SU-DHL-6 (cell line): Measurements from ENCODE around the gene CEP20.

Experiments
- H2AFZ ChIP-seq: fragments of 200-600 bp; sonication (generic); 2 replicates; pipeline ENCODE4 v1.6.1; 2014; ENCODE audit warnings: low read depth, mild to moderate bottlenecking, moderate library complexity, mixed read lengths, antibody characterized with exemption, low read length; ENCODE audit not compliant: severe bottlenecking
- H3F3A ChIP-seq: fragments of 200-600 bp; shearing (Covaris generic); 2 replicates; pipeline ENCODE4 v1.6.0; 2016; ENCODE audit warnings: antibody characterized with exemption, mild to moderate bottlenecking; ENCODE audit not compliant: insufficient read depth
- H3K27ac ChIP-seq: fragments of 200-600 bp; sonication (generic); 2 replicates; pipeline ENCODE4 v1.5.1; 2016; ENCODE audit warnings: low read depth, mild to moderate bottlenecking, low read length, moderate library complexity, mixed read lengths
- H3K27me3 ChIP-seq: fragments of 200-600 bp; sonication (generic), shearing (Covaris generic); 2 replicates; pipeline ENCODE4 v1.6.0; 2014; ENCODE audit warnings: mild to moderate bottlenecking, low read length
- H3K36me3 ChIP-seq: fragments of 200-600 bp; sonication (generic); 2 replicates; pipeline ENCODE4 v1.6.1; 2014; ENCODE audit warnings: mild to moderate bottlenecking, low read length, mixed read lengths
- H3K4me2 ChIP-seq: fragments of 300-600, 200-600 bp; shearing (Covaris generic), sonication (generic); 2 replicates; pipeline ENCODE4 v1.6.0; 2014; ENCODE audit warnings: low read length, low read depth, mild to moderate bottlenecking; ENCODE audit not compliant: poor library complexity, severe bottlenecking
- H3K4me3 ChIP-seq: fragments of 200-600 bp; sonication (generic); 2 replicates; pipeline ENCODE4 v1.5.1; 2014; ENCODE audit warnings: antibody characterized with exemption, low read length, mild to moderate bottlenecking, mixed read lengths; ENCODE audit not compliant: insufficient read depth, poor library complexity, severe bottlenecking
- H3K79me2 ChIP-seq: fragments of 200-600 bp; sonication (generic); 2 replicates; pipeline ENCODE4 v1.6.1; 2014; ENCODE audit warnings: mild to moderate bottlenecking, low read length, moderate library complexity; ENCODE audit not compliant: insufficient read depth
- H3K9ac ChIP-seq: fragments of 200-600 bp; sonication (generic); 2 replicates; pipeline ENCODE4 v1.7.0; 2014; ENCODE audit warnings: mild to moderate bottlenecking, low read length
- H3K9me2 ChIP-seq: fragments of 200-600 bp; sonication (generic); replicated peaks from 2 replicates; pipeline ENCODE4 v1.6.1; 2014; ENCODE audit warnings: low read length; ENCODE audit not compliant: insufficient read depth
- H3K9me3 ChIP-seq: fragments of 200-600 bp; sonication (generic); 2 replicates; pipeline ENCODE4 v1.6.1; 2014; ENCODE audit warnings: low read length, mixed read lengths; ENCODE audit not compliant: insufficient read depth
- H4K20me1 ChIP-seq: fragments of 200-600 bp; sonication (generic); 2 replicates; pipeline ENCODE4 v1.6.1; 2014; ENCODE audit warnings: low read depth, mild to moderate bottlenecking, antibody characterized with exemption, low read length, moderate library complexity, mixed read lengths
- EZH2phosphoT487 ChIP-seq: fragments of 200-600 bp; sonication (generic), shearing (Covaris generic); conservative IDR thresholded peaks from 2 replicates; pipeline ENCODE4 v1.6.1; 2018; ENCODE audit warnings: mild to moderate bottlenecking, antibody characterized with exemption, low read length, moderate library complexity, mixed read lengths
- TF ChIP-seq, protein P1 (sequence below): fragments of 200-600 bp; sonication (generic); IDR thresholded peaks from one replicate; pipeline ENCODE4 v1.5.1; 2017; ENCODE audit warnings: antibody characterized with exemption, mild to moderate bottlenecking, low read length, moderate library complexity; ENCODE audit not compliant: insufficient read depth, poor library complexity, severe bottlenecking

Gene CEP20

DNA sequence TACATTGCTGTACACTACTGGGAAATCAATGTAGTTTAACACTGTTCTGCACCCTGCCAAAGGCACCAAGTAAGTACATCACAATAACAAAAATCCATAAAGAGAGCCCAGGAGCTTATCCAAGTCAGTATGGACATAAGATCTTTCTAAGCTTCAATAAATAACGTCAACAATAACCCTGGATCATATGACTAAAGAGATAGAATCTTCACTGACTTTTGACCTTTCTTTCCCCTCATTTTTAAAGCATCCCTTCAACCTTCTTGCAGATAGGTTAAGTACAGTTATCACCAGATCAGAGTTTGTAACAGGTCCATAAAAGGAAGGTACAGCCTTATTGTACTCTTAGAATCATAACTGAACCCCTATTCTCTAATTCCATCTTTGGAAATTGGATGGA is 2.3 kb downstream of the CEP20 start:
- H3K9ac ChIP-seq: no peak overlapping the region
- H3K9me3 ChIP-seq: no peaks in the 10 kb centered on the region

GRCh38 chr16:15885560-15886001 is 2.8 kb downstream of the CEP20 start:
- no peak overlapping the region for H3K9ac ChIP-seq
- H3K9me3 ChIP-seq: no peaks in the 10 kb centered on the region
- H3K27ac ChIP-seq: no peak overlapping the region
- H3K4me3 ChIP-seq: no peak overlapping the region
- H3K36me3 ChIP-seq: peaks cover 6% of the 10 kb centered on the region; the same call in 1 of the 2 replicates
- no peaks in the 10 kb centered on the region for H3K9me2 ChIP-seq
- peak overlapping the region; percentile 66 for H3K4me2 ChIP-seq
- H3K27me3 ChIP-seq: no peaks in the 10 kb centered on the region
- no peaks in the 10 kb centered on the region for H4K20me1 ChIP-seq
- H3K79me2 ChIP-seq: peaks cover 45% of the 10 kb centered on the region
- H2AFZ ChIP-seq: no peak overlapping the region
- no peaks in the 10 kb centered on the region for H3F3A ChIP-seq
- TF ChIP-seq EZH2phosphoT487: no peak
- TF ChIP-seq, protein P1, sequence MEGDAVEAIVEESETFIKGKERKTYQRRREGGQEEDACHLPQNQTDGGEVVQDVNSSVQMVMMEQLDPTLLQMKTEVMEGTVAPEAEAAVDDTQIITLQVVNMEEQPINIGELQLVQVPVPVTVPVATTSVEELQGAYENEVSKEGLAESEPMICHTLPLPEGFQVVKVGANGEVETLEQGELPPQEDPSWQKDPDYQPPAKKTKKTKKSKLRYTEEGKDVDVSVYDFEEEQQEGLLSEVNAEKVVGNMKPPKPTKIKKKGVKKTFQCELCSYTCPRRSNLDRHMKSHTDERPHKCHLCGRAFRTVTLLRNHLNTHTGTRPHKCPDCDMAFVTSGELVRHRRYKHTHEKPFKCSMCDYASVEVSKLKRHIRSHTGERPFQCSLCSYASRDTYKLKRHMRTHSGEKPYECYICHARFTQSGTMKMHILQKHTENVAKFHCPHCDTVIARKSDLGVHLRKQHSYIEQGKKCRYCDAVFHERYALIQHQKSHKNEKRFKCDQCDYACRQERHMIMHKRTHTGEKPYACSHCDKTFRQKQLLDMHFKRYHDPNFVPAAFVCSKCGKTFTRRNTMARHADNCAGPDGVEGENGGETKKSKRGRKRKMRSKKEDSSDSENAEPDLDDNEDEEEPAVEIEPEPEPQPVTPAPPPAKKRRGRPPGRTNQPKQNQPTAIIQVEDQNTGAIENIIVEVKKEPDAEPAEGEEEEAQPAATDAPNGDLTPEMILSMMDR: no peak

More for the DNA sequence above, 2.3 kb downstream of the CEP20 start:
- Histone ChIP-seq H2AFZ (no peak overlapping the region), H3F3A (no peaks in the 10 kb centered on the region), H3K4me3 (no peak overlapping the region), H3K36me3 (peaks cover 6% of the 10 kb centered on the region; the same call in 1 of the 2 replicates), H3K79me2 (peaks cover 45% of the 10 kb centered on the region), H3K9me2 (no peaks in the 10 kb centered on the region), H3K27me3 (no peaks in the 10 kb centered on the region), H4K20me1 (no peaks in the 10 kb centered on the region), H3K4me2 (peak overlapping the region; percentile 66), H3K27ac (no peak overlapping the region)
- TF ChIP-seq, protein P1: no peak
- TF ChIP-seq EZH2phosphoT487: no peak

DNA sequence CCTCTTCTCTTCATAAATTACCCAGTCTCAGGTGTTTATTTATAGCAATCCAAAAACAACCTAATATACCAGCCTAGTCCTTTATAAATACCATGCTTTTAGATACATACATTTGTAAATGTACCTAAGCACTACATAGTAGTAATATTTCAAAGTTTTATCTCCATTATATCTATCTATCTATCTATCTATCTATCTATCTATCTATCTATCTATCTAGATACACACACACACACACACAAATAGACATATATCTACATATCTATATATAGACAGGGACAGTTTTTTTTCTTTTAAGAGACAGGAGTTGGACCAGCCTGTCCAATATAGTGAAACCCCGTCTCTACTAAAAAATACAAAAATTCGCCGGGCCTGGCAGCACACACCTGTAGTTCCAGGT is 5.8 kb downstream of the CEP20 start:
- peaks cover 6% of the 10 kb centered on the region; the same call in 1 of the 2 replicates for H3K36me3 ChIP-seq
- no peak overlapping the region for H3K9ac ChIP-seq
- peaks cover 37% of the 10 kb centered on the region for H3K79me2 ChIP-seq
- no peaks in the 10 kb centered on the region for H3K27me3 ChIP-seq
- no peak overlapping the region for H3K27ac ChIP-seq
- no peak overlapping the region for H2AFZ ChIP-seq
- H3F3A ChIP-seq: no peaks in the 10 kb centered on the region
- TF ChIP-seq, protein P1: no peak
- TF ChIP-seq EZH2phosphoT487: no peak
- H3K4me2 ChIP-seq: no peak overlapping the region
- H3K9me2 ChIP-seq: no peaks in the 10 kb centered on the region
- H3K4me3 ChIP-seq: no peak overlapping the region
- H4K20me1 ChIP-seq: no peaks in the 10 kb centered on the region
- H3K9me3 ChIP-seq: no peaks in the 10 kb centered on the region
